ENCODE results near the gene RIMBP2.

RIMBP2 gene

DNA sequence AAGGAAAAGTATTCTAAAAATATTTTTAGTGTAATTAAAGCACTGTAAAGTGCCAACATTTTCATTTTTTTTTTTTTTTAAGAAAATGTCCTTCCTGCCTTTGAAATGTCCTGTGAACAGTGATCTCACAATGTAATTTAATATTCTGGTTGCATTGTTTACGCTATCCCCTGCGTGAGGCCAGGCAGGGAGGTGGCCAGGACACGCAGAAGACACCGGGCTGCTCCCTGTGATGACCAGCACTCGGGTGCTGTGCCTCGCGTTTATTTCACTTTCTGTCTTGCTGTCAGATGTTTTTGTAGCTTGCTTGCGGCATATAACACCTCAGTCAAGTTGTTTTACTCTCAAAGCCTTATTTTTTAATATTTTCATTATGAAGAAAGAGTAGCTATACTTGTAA, 359.9 kb downstream of the RIMBP2 start:
- Histone ChIP-seq H2AFZ (ENCODE audit: low read length) (no peak overlapping the region), H2BK5ac (ENCODE audit: low read length) (no peak overlapping the region), H2BK120ac (ENCODE audit: low read depth, low read length) (no peak overlapping the region), H3K4me1 (ENCODE audit: control insufficient read depth in 2 of 2, insufficient read depth in 1 of 2, low read depth in 1 of 2, low read length in 2 of 2) (peaks cover 0 to 2% of the 10 kb centered on the region in 2 donors), H3K23ac (ENCODE audit: low read depth, low read length, poor library complexity) (no peak overlapping the region), H3K79me1 (ENCODE audit: low read depth, low read length) (no peaks in the 10 kb centered on the region), H3K4ac (ENCODE audit: low read length) (no peak overlapping the region), H2BK15ac (ENCODE audit: low read length) (no peak overlapping the region), H3K9ac (ENCODE audit: low read depth, low read length, poor library complexity) (no peak overlapping the region), H4K8ac (ENCODE audit: low read depth, low read length) (no peak overlapping the region), H2BK12ac (ENCODE audit: low read length) (no peak overlapping the region), H3K14ac (ENCODE audit: low read length) (no peak overlapping the region), H3K9me3 (replicated peaks in 1 of 2; ENCODE audit: control insufficient read depth in 2 of 2, insufficient read depth in 1 of 2, low read depth in 1 of 2, low read length in 2 of 2) (no peaks in the 10 kb centered on the region), H4K91ac (ENCODE audit: low read depth, low read length, poor library complexity) (no peak overlapping the region), H3K27me3 (ENCODE audit: control insufficient read depth in 3 of 3, insufficient read depth in 3 of 3, low read depth in 1 of 3, low read length in 3 of 3) (peaks cover 0 to 9% (median 0%) of the 10 kb centered on the region in 3 experiments), H3K4me2 (ENCODE audit: insufficient read depth, low read length, poor library complexity, severe bottlenecking) (no peak overlapping the region), H3K27ac (replicated peaks; ENCODE audit: low read length) (no peak overlapping the region), H3K36me3 (replicated peaks in 1 of 2; ENCODE audit: control insufficient read depth in 2 of 2, insufficient read depth in 2 of 2, low read length in 2 of 2) (no peaks in the 10 kb centered on the region), H2AK5ac (ENCODE audit: low read depth, low read length) (no peak overlapping the region), H3K18ac (ENCODE audit: low read length) (no peak overlapping the region), H3K4me3 (ENCODE audit: low read length in 2 of 2) (no peak overlapping the region)
- WGBS, 2 donors (ENCODE audit: extremely low coverage in 2 of 2, insufficient read length in 2 of 2, insufficient replicate concordance in 1 of 2): no CpG with 5 or more reads among the region's 8 CpGs
- no peak for DNase-seq (ENCODE audit: low spot score)

DNA sequence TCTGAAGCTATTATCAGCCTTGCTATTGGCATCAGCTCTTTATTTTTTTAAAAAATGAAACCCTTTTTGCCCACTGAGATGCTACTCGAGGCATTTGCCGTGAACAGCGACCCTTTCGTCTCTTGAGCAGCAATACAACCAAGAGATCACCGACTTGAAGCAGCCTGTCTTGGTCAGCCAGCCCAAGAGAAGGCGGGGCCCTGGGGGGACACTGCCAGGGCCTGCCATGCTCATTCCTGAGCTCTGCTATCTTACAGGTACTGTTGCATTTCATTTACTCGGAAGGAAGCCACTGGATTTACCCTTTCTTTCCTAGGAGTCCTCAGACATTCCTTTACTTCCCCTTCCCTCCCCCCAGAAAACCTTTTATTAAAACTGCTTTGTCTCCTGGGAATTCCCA, 361.7 kb downstream of the RIMBP2 start:
- H3K9ac ChIP-seq (ENCODE audit: low read depth, low read length, poor library complexity): no peak overlapping the region
- H2AFZ ChIP-seq (ENCODE audit: low read length): no peak overlapping the region
- no peak overlapping the region for H2BK5ac ChIP-seq (ENCODE audit: low read length)
- no peak overlapping the region for H2BK120ac ChIP-seq (ENCODE audit: low read depth, low read length)
- no peaks in the 10 kb centered on the region for H3K9me3 ChIP-seq (replicated peaks in 1 of 2; ENCODE audit: control insufficient read depth in 2 of 2, insufficient read depth in 1 of 2, low read depth in 1 of 2, low read length in 2 of 2)
- H3K23ac ChIP-seq (ENCODE audit: low read depth, low read length, poor library complexity): no peak overlapping the region
- no peak overlapping the region for H3K4me3 ChIP-seq (ENCODE audit: low read length in 2 of 2)
- no peak overlapping the region for H3K4ac ChIP-seq (ENCODE audit: low read length)
- no peak overlapping the region for H2AK5ac ChIP-seq (ENCODE audit: low read depth, low read length)
- no peak overlapping the region for H2BK12ac ChIP-seq (ENCODE audit: low read length)
- peaks cover 0 to 9% (median 0%) of the 10 kb centered on the region in 3 experiments for H3K27me3 ChIP-seq (ENCODE audit: control insufficient read depth in 3 of 3, insufficient read depth in 3 of 3, low read depth in 1 of 3, low read length in 3 of 3)
- no peak overlapping the region for H3K4me2 ChIP-seq (ENCODE audit: insufficient read depth, low read length, poor library complexity, severe bottlenecking)
- H3K27ac ChIP-seq (replicated peaks; ENCODE audit: low read length): no peak overlapping the region
- H2BK15ac ChIP-seq (ENCODE audit: low read length): no peak overlapping the region
- no peaks in the 10 kb centered on the region for H3K36me3 ChIP-seq (replicated peaks in 1 of 2; ENCODE audit: control insufficient read depth in 2 of 2, insufficient read depth in 2 of 2, low read length in 2 of 2)
- no peak overlapping the region for H4K91ac ChIP-seq (ENCODE audit: low read depth, low read length, poor library complexity)
- H3K14ac ChIP-seq (ENCODE audit: low read length): no peak overlapping the region
- no CpG with 5 or more reads among the region's 7 CpGs for WGBS, 2 donors (ENCODE audit: extremely low coverage in 2 of 2, insufficient read length in 2 of 2, insufficient replicate concordance in 1 of 2)
- DNase-seq (ENCODE audit: low spot score): no peak
- no peak overlapping the region for H3K18ac ChIP-seq (ENCODE audit: low read length)
- peaks cover 0 to 2% of the 10 kb centered on the region in 2 donors for H3K4me1 ChIP-seq (ENCODE audit: control insufficient read depth in 2 of 2, insufficient read depth in 1 of 2, low read depth in 1 of 2, low read length in 2 of 2)
- H3K79me1 ChIP-seq (ENCODE audit: low read depth, low read length): no peaks in the 10 kb centered on the region
- no peak overlapping the region for H4K8ac ChIP-seq (ENCODE audit: low read depth, low read length)

DNA sequence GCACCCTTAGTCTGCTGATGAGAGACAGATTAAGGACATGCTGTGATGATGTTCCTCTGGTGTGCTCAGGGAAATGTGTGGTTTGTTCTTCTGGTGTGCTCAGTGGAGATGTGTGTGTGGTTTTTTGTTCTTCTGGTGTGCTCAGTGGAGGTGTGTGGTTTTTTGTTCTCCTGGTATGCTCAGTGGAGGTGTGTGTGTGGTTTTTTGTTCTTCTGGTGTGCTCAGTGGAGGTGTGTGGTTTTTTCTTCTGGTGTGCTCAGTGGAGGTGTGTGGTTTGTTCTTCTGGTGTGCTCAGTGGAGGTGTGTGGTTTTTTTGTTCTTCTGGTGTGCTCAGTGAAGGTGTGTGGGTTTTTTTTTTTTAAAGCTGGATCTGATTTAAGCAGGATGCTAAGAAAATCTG, 363.0 kb downstream of the RIMBP2 start:
- Histone ChIP-seq H4K8ac (ENCODE audit: low read depth, low read length) (no peak overlapping the region), H2BK5ac (ENCODE audit: low read length) (no peak overlapping the region), H3K4me2 (ENCODE audit: insufficient read depth, low read length, poor library complexity, severe bottlenecking) (no peak overlapping the region), H3K4ac (ENCODE audit: low read length) (no peak overlapping the region), H3K9me3 (replicated peaks in 1 of 2; ENCODE audit: control insufficient read depth in 2 of 2, insufficient read depth in 1 of 2, low read depth in 1 of 2, low read length in 2 of 2) (no peaks in the 10 kb centered on the region), H3K18ac (ENCODE audit: low read length) (no peak overlapping the region), H3K27me3 (ENCODE audit: control insufficient read depth in 3 of 3, insufficient read depth in 3 of 3, low read depth in 1 of 3, low read length in 3 of 3) (peaks cover 0 to 5% (median 0%) of the 10 kb centered on the region in 3 experiments), H2BK120ac (ENCODE audit: low read depth, low read length) (no peak overlapping the region), H2AFZ (ENCODE audit: low read length) (no peak overlapping the region), H3K79me1 (ENCODE audit: low read depth, low read length) (no peaks in the 10 kb centered on the region), H2BK12ac (ENCODE audit: low read length) (no peak overlapping the region), H3K36me3 (replicated peaks in 1 of 2; ENCODE audit: control insufficient read depth in 2 of 2, insufficient read depth in 2 of 2, low read length in 2 of 2) (no peaks in the 10 kb centered on the region), H3K9ac (ENCODE audit: low read depth, low read length, poor library complexity) (no peak overlapping the region), H3K4me1 (ENCODE audit: control insufficient read depth in 2 of 2, insufficient read depth in 1 of 2, low read depth in 1 of 2, low read length in 2 of 2) (peaks cover 0 to 2% of the 10 kb centered on the region in 2 donors), H3K23ac (ENCODE audit: low read depth, low read length, poor library complexity) (no peak overlapping the region), H2BK15ac (ENCODE audit: low read length) (no peak overlapping the region), H3K27ac (replicated peaks; ENCODE audit: low read length) (no peak overlapping the region), H3K4me3 (ENCODE audit: low read length in 2 of 2) (no peak overlapping the region), H4K91ac (ENCODE audit: low read depth, low read length, poor library complexity) (no peak overlapping the region), H3K14ac (ENCODE audit: low read length) (no peak overlapping the region), H2AK5ac (ENCODE audit: low read depth, low read length) (no peak overlapping the region)
- DNase-seq (ENCODE audit: low spot score): no peak

DNA sequence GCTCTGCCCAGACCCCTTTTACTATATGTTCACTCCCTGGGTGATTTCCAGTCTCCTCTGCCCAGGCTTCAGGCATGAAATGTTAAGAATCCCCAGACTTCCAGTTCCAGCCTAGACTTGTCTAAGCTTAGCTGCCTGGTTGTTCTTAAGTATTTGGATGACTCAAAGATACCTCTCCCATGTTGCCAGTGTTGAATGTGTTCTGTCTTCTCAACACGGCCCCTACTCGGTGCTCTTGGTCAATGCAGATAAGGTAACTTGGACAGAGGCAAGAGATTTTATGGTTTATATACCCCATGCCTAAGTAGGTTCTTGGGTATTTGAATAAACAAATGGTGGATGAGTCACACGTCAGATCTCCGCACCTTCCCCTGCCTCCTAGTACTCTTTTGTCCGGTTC, 364.8 kb downstream of the RIMBP2 start:
- Histone ChIP-seq H2BK120ac (ENCODE audit: low read depth, low read length) (no peak overlapping the region), H3K27ac (replicated peaks; ENCODE audit: low read length) (no peak overlapping the region), H2AK5ac (ENCODE audit: low read depth, low read length) (no peak overlapping the region), H3K4me2 (ENCODE audit: insufficient read depth, low read length, poor library complexity, severe bottlenecking) (no peak overlapping the region), H2BK5ac (ENCODE audit: low read length) (no peak overlapping the region), H3K4ac (ENCODE audit: low read length) (no peak overlapping the region), H3K9ac (ENCODE audit: low read depth, low read length, poor library complexity) (no peak overlapping the region), H3K14ac (ENCODE audit: low read length) (no peak overlapping the region), H3K23ac (ENCODE audit: low read depth, low read length, poor library complexity) (no peak overlapping the region), H4K8ac (ENCODE audit: low read depth, low read length) (no peak overlapping the region), H3K4me3 (ENCODE audit: low read length in 2 of 2) (no peak overlapping the region), H3K27me3 (ENCODE audit: control insufficient read depth in 3 of 3, insufficient read depth in 3 of 3, low read depth in 1 of 3, low read length in 3 of 3) (no peaks in the 10 kb centered on the region), H3K36me3 (replicated peaks in 1 of 2; ENCODE audit: control insufficient read depth in 2 of 2, insufficient read depth in 2 of 2, low read length in 2 of 2) (no peaks in the 10 kb centered on the region), H4K91ac (ENCODE audit: low read depth, low read length, poor library complexity) (no peak overlapping the region), H3K4me1 (ENCODE audit: control insufficient read depth in 2 of 2, insufficient read depth in 1 of 2, low read depth in 1 of 2, low read length in 2 of 2) (peaks cover 0 to 2% of the 10 kb centered on the region in 2 donors), H3K9me3 (replicated peaks in 1 of 2; ENCODE audit: control insufficient read depth in 2 of 2, insufficient read depth in 1 of 2, low read depth in 1 of 2, low read length in 2 of 2) (no peaks in the 10 kb centered on the region), H3K79me1 (ENCODE audit: low read depth, low read length) (no peaks in the 10 kb centered on the region), H2BK12ac (ENCODE audit: low read length) (no peak overlapping the region), H2AFZ (ENCODE audit: low read length) (no peak overlapping the region), H3K18ac (ENCODE audit: low read length) (no peak overlapping the region), H2BK15ac (ENCODE audit: low read length) (no peak overlapping the region)
- no peak for DNase-seq (ENCODE audit: low spot score)
- WGBS, 2 donors (ENCODE audit: extremely low coverage in 2 of 2, insufficient read length in 2 of 2, insufficient replicate concordance in 1 of 2): no CpG with 5 or more reads among the region's 5 CpGs

All from neuronal stem cell (in vitro differentiated cells).